ENCODE data around the gene NCF4. TPM values are rescaled to one million over a fixed set of nuclear protein-coding genes. Genes with fewer than 3 reads are reported as not detected.

The NCF4 gene
- total RNA-seq, 1 donor from 2014 or later = not detected

DNA sequence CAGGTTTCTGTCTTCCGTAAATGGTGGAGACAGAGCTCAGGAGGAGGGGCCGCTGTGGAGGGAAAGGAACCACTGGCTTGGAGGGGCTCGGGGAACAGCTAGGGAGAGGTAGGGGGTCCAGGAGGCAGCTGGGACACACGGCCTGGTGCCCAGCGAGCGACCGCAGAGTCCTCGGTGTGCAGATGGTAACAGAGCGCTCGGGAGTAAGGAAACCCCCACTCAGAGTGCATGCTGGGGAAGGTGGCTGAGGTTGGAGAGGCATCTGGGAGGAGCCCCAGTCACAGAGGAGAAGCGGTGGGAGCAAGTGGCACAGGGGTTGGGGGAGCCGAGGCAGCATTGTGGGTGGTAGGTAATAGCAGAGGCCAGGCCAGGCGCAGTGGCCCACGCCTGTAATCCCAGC, 10.8 kb upstream of the NCF4 start:
- peaks cover 6% of the 10 kb centered on the region for H3K27me3 ChIP-seq (ENCODE audit: control insufficient read depth, insufficient read depth, low read length)
- no peak for FAIRE-seq
- no peak for DNase-seq (ENCODE audit: low read depth)
- H3K4me3 ChIP-seq (ENCODE audit: low read depth, low read length) = no peak overlapping the region
- H3K36me3 ChIP-seq (ENCODE audit: control insufficient read depth, insufficient read depth, low read length) = no peaks in the 10 kb centered on the region
- TF ChIP-seq, protein P1, sequence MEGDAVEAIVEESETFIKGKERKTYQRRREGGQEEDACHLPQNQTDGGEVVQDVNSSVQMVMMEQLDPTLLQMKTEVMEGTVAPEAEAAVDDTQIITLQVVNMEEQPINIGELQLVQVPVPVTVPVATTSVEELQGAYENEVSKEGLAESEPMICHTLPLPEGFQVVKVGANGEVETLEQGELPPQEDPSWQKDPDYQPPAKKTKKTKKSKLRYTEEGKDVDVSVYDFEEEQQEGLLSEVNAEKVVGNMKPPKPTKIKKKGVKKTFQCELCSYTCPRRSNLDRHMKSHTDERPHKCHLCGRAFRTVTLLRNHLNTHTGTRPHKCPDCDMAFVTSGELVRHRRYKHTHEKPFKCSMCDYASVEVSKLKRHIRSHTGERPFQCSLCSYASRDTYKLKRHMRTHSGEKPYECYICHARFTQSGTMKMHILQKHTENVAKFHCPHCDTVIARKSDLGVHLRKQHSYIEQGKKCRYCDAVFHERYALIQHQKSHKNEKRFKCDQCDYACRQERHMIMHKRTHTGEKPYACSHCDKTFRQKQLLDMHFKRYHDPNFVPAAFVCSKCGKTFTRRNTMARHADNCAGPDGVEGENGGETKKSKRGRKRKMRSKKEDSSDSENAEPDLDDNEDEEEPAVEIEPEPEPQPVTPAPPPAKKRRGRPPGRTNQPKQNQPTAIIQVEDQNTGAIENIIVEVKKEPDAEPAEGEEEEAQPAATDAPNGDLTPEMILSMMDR (IDR thresholded peaks at IDR 0.05; ENCODE audit: insufficient read depth, low read length, severe bottlenecking) = no peak

DNA sequence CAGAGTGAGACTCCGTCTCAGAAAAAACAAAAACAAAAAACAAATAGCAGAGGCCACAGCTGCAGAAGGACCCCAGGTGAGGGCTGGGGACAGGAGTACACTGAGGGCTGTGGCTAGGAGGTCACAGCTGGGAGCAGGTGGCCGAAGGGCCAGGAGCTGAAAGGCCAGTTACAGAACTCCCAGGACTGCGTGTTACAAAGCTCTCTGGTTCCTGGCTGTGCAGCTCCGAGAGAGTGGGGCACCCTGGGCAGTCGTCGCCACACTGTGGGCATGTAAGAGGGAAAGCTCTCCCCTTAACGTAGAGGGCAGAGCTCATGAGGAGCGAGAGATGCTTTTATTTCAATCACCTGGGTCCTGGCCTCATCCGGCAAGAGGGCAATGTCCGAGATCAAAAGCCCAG, 10.1 kb upstream of the NCF4 start:
- H3K4me3 ChIP-seq (ENCODE audit: low read depth, low read length) = no peak overlapping the region
- FAIRE-seq (no peak), DNase-seq (ENCODE audit: low read depth) (no peak)
- peaks cover 6% of the 10 kb centered on the region for H3K27me3 ChIP-seq (ENCODE audit: control insufficient read depth, insufficient read depth, low read length)
- no peaks in the 10 kb centered on the region for H3K36me3 ChIP-seq (ENCODE audit: control insufficient read depth, insufficient read depth, low read length)
- TF ChIP-seq, protein P1 (IDR thresholded peaks at IDR 0.05; ENCODE audit: insufficient read depth, low read length, severe bottlenecking) = no peak

DNA sequence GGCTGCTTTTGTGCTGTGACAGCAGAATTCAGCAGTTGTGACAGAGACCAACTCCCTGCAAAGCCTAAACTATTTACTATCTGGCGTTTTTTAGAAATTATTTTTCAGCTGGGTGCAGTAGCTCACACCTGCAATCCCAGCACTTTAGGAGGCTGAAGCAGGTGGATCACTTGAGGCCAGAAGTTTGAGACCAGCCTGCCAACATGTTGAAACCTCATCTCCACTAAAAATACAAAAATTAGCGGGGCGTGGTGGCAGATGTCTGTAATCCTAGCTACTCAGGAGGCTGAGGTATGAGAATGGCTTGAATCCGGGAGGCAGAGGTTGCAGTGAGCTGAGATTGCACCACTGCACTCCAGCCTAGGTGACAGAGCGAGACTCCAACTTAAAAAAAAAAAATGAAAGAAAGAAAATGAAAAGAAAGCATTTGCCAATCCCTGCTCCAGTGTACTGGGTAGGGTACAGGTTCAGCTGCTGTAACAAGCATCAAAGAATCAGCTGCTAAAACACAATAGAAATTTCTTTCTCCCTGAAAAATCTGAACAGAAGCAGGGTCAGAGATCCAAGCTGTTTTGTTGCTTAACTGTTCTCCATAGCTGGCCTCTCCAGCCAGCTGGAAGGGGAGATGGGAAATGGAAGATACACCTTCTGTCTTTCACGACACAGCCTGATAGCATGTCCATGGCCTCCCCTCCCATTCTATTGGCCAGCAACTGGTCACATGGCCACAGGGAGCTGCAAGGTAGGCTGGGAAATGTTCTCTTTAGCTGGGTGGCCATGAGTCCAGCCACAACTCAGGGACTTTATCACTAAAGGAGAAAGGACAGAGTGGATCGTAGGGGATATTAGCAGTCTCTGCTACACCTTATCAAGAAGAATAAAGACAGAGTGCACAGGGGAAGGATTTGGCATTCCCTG, 8.5 kb upstream of the NCF4 start:
- no peak overlapping the region for H3K4me3 ChIP-seq (ENCODE audit: low read depth, low read length)
- FAIRE-seq (no peak), DNase-seq (ENCODE audit: low read depth) (no peak)
- H3K27me3 ChIP-seq (ENCODE audit: control insufficient read depth, insufficient read depth, low read length) = peaks cover 6% of the 10 kb centered on the region
- TF ChIP-seq, protein P1 (IDR thresholded peaks at IDR 0.05; ENCODE audit: insufficient read depth, low read length, severe bottlenecking) = no peak
- H3K36me3 ChIP-seq (ENCODE audit: control insufficient read depth, insufficient read depth, low read length) = no peaks in the 10 kb centered on the region

- no peaks in the 10 kb centered on the region for H3K36me3 ChIP-seq (ENCODE audit: control insufficient read depth, insufficient read depth, low read length)
- TF ChIP-seq, protein P1 (IDR thresholded peaks at IDR 0.05; ENCODE audit: insufficient read depth, low read length, severe bottlenecking) = peak; percentile 62
- no peak for DNase-seq (ENCODE audit: low read depth)
- H3K4me3 ChIP-seq (ENCODE audit: low read depth, low read length) = no peak overlapping the region
- H3K27me3 ChIP-seq (ENCODE audit: control insufficient read depth, insufficient read depth, low read length) = peaks cover 2% of the 10 kb centered on the region
- FAIRE-seq = no peak
Observed at GRCh38 chr22:36853407-36854099, 7.3 kb upstream of the NCF4 start.

- TF ChIP-seq, protein P1 (IDR thresholded peaks at IDR 0.05; ENCODE audit: insufficient read depth, low read length, severe bottlenecking) = no peak
- Histone ChIP-seq H3K27me3 (ENCODE audit: control insufficient read depth, insufficient read depth, low read length) (peaks cover 2% of the 10 kb centered on the region), H3K36me3 (ENCODE audit: control insufficient read depth, insufficient read depth, low read length) (no peaks in the 10 kb centered on the region), H3K4me3 (ENCODE audit: low read depth, low read length) (no peak overlapping the region)
- no peak for DNase-seq (ENCODE audit: low read depth)
- peak; percentile 92 for FAIRE-seq
Observed at GRCh38 chr22:36855478-36855877, 5.3 kb upstream of the NCF4 start.
